K562 (cell line): ENCODE data around the gene EFCAB8.

ENCODE experiments used
- CTCF ChIP-seq, 3 experiments: IDR thresholded peaks in 2 of 3; conservative IDR thresholded peaks in 1 of 3; 2 replicates each; pipeline ENCODE4 v1.5.1; 2011 to 2012; ENCODE audit warnings: low read length in 3 of 3, mild to moderate bottlenecking in 3 of 3, control low read depth in 2 of 3, improper control_type of control experiment in 1 of 3, inconsistent platforms in 1 of 3, low read depth in 1 of 3, mixed read lengths in 1 of 3, moderate library complexity in 1 of 3; ENCODE audit not compliant: insufficient read depth in 2 of 3
- EP300 ChIP-seq: IDR thresholded peaks from 2 replicates; pipeline ENCODE4 v1.6.1; 2012; ENCODE audit warnings: low read length, improper control_type of control experiment
- FOS ChIP-seq: IDR thresholded peaks from 3 replicates; pipeline ENCODE4 v1.6.1; 2011; ENCODE audit not compliant: insufficient read length; ENCODE audit errors: extremely low read depth
- MEF2D ChIP-seq: conservative IDR thresholded peaks from 2 replicates; pipeline ENCODE4 v1.6.1; 2016; ENCODE audit warnings: low read depth, missing genetic modification characterization, missing compliant biosample characterization
- NR2C2 ChIP-seq, 2 experiments: fragments of 200-800 bp in 1 of 2; sonication (Bioruptor generic) in 1 of 2; sonication (generic) in 1 of 2; formaldehyde crosslinking in 1 of 2; IDR thresholded peaks; 2 replicates each; pipeline versions ENCODE4 v1.6.1 to v1.8.0; 2016 to 2022; ENCODE audit warnings: mild to moderate bottlenecking in 1 of 2, missing compliant biosample characterization in 1 of 2, missing genetic modification characterization in 1 of 2, missing genetic modification reagents in 1 of 2
- RFX5 ChIP-seq: IDR thresholded peaks from 2 replicates; pipeline ENCODE4 v1.6.1; 2011; ENCODE audit warnings: low read depth, mild to moderate bottlenecking, improper control_type of control experiment, low read length
- SMC3 ChIP-seq: conservative IDR thresholded peaks from 2 replicates; pipeline ENCODE4 v1.6.1; 2011; ENCODE audit warnings: low read depth, low read length, improper control_type of control experiment; ENCODE audit not compliant: insufficient read depth
- ZBTB33 ChIP-seq: sonication (generic); formaldehyde crosslinking; IDR thresholded peaks from 2 replicates; pipeline ENCODE4 v1.8.1; 2023; ENCODE audit warnings: mild to moderate bottlenecking, missing genetic modification reagents
- ZFP91 ChIP-seq: sonication (generic); formaldehyde crosslinking; IDR thresholded peaks from 2 replicates; pipeline ENCODE4 v1.8.0; 2022; ENCODE audit warnings: mild to moderate bottlenecking, missing genetic modification reagents
- ZNF507 ChIP-seq: conservative IDR thresholded peaks from 2 replicates; pipeline ENCODE4 v1.6.1; 2017; ENCODE audit warnings: missing genetic modification characterization, missing compliant biosample characterization
- ZNF79 ChIP-seq: fragments of 250-450 bp; sonication (Bioruptor Pico); IDR thresholded peaks from 2 replicates; pipeline ENCODE4 v1.4.0; 2020; ENCODE audit warnings: low read depth, mild to moderate bottlenecking, moderate library complexity
- TF ChIP-seq, protein P1 (sequence below): sonication (generic); formaldehyde crosslinking; IDR thresholded peaks from 2 replicates; pipeline ENCODE4 v1.8.0; 2022; ENCODE audit warnings: mild to moderate bottlenecking, missing genetic modification reagents

DNA sequence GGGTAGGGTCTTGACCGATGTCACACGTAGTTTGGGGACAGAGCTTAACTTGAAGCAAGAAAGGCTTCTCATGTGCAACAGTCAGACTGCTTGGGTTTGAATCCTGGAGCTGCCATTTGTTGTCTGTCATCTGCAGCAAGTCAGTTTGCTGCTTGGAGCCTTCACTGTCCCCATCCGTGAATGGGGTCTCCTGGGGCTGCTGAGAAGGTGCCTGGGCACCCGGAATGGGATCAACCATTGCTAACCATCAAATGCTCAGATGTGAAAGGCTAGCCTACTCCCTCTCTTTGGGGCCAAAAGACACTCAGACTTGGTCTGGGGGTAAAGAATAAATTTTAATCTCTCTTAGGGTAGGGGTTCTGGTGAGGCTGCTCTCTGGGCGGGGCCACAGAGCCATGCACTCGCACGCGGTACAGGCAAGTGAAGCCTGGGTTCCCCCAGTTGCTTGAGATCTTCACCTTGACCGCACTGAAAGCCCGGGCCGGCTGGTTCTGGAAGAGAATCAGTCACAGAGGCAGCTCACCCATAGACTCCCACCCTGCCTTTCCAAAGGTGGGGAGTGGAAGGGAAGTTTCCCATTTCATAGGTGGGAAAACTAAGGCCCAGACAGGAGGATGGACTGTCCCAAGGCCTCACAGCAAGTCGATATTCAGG, 124.9 kb downstream of the EFCAB8 start:
- TF ChIP-seq EP300 (no peak), CTCF (IDR thresholded peaks at IDR 0.05 in 2 of 3, conservative IDR thresholded peaks at IDR 0.05 in 1 of 3; ENCODE audit: insufficient read depth in 2 of 3, low read depth in 1 of 3, low read length in 3 of 3) (no peak), ZNF507 (tag) (no peak), NR2C2 (CRISPR knock-in tag; IDR thresholded peaks at IDR 0.05) (no peak), NR2C2 (tag; IDR thresholded peaks at IDR 0.05) (no peak), MEF2D (tag) (no peak), ZBTB33 (CRISPR knock-in tag) (no peak), FOS (no peak), RFX5 (no peak), ZNF79 (no peak), SMC3 (no peak), ZFP91 (CRISPR knock-in tag) (no peak)
- TF ChIP-seq, protein P1, sequence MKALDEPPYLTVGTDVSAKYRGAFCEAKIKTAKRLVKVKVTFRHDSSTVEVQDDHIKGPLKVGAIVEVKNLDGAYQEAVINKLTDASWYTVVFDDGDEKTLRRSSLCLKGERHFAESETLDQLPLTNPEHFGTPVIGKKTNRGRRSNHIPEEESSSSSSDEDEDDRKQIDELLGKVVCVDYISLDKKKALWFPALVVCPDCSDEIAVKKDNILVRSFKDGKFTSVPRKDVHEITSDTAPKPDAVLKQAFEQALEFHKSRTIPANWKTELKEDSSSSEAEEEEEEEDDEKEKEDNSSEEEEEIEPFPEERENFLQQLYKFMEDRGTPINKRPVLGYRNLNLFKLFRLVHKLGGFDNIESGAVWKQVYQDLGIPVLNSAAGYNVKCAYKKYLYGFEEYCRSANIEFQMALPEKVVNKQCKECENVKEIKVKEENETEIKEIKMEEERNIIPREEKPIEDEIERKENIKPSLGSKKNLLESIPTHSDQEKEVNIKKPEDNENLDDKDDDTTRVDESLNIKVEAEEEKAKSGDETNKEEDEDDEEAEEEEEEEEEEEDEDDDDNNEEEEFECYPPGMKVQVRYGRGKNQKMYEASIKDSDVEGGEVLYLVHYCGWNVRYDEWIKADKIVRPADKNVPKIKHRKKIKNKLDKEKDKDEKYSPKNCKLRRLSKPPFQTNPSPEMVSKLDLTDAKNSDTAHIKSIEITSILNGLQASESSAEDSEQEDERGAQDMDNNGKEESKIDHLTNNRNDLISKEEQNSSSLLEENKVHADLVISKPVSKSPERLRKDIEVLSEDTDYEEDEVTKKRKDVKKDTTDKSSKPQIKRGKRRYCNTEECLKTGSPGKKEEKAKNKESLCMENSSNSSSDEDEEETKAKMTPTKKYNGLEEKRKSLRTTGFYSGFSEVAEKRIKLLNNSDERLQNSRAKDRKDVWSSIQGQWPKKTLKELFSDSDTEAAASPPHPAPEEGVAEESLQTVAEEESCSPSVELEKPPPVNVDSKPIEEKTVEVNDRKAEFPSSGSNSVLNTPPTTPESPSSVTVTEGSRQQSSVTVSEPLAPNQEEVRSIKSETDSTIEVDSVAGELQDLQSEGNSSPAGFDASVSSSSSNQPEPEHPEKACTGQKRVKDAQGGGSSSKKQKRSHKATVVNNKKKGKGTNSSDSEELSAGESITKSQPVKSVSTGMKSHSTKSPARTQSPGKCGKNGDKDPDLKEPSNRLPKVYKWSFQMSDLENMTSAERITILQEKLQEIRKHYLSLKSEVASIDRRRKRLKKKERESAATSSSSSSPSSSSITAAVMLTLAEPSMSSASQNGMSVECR (CRISPR knock-in tag) = no peak
